ENCODE data around the gene H2AZ2. TPM values are rescaled to one million over a fixed set of nuclear protein-coding genes. Genes with fewer than 3 reads are reported as not detected.
A peak's percentile ranks its signal among the peaks of the same experiment; 100 is the strongest.
"Not testable (repeated sequence)": the region's sequence is repeated elsewhere in the genome, so short reads cannot be mapped to it uniquely, and the experiment has no call there.

Gene H2AZ2
- total and polyA plus RNA-seq, 3 experiments from 2014 or later, result 243 to 273 (median 244) TPM

GRCh38 chr7:44789990-44790389 is 57.9 kb downstream of the H2AZ2 start:
- Mint-ChIP-seq H3K9me3 (no peaks in the 10 kb centered on the region), H3K36me3 (no peaks in the 10 kb centered on the region), H3K27ac (peak overlapping the region in 1 of 8 donors; percentile 54), H3K27me3 (no peaks in the 10 kb centered on the region), H3K4me1 (no peaks in the 10 kb centered on the region), H3K4me3 (no peak overlapping the region)
- no peaks in the 10 kb centered on the region for H3K27me3 ChIP-seq (ENCODE audit: insufficient read depth, low read length, poor library complexity, severe bottlenecking)
- DNase-seq, result no peak
- no peaks in the 10 kb centered on the region for H3K4me1 ChIP-seq (ENCODE audit: insufficient read depth, low read length)
- H3K27ac ChIP-seq (ENCODE audit: low read depth, low read length), result no peak overlapping the region
- CTCF ChIA-PET, result no interaction called here
- POLR2A ChIA-PET, result no interaction called here
- no peaks in the 10 kb centered on the region for H3K36me3 ChIP-seq (ENCODE audit: insufficient read depth, low read length)
- H3K9me3 ChIP-seq (ENCODE audit: low read length), result no peaks in the 10 kb centered on the region
- no peak overlapping the region for H3K4me3 ChIP-seq (ENCODE audit: low read length)

DNA sequence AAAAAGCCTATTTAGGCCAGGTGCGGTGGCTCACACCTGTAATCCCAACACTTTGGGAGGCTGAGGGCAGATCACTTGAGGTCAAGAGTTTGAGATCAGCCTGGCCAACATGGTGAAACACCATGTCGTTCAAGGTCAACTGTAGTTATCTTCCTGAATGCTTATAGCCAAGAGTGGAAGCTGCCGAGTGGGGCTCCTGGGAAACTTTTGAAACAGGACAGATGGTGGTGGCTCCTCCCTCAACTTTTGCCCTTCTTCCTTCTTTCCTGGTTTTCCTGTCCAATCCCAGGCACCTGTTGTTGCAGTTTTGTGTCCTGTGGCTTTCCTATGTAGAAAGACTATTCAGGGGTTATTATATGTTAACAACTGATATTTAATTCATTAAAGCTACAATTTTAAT is 60.1 kb downstream of the H2AZ2 start:
- DNase-seq, result no peak
- Mint-ChIP-seq H3K36me3 (peaks cover 0 to 7% (median 3%) of the 10 kb centered on the region in 3 donors), H3K4me3 (no peak overlapping the region), H3K27me3 (peaks cover 0 to 3% of the 10 kb centered on the region in 2 donors), H3K4me1 (no peaks in the 10 kb centered on the region), H3K9me3 (peaks cover 0 to 13% (median 7%) of the 10 kb centered on the region in 5 donors), H3K27ac (no peak overlapping the region)
- no peak overlapping the region for H3K4me3 ChIP-seq (ENCODE audit: low read length)
- H3K27ac ChIP-seq (ENCODE audit: low read depth, low read length), result no peak overlapping the region
- CTCF ChIA-PET, result no interaction called here
- H3K27me3 ChIP-seq (ENCODE audit: insufficient read depth, low read length, poor library complexity, severe bottlenecking), result no peaks in the 10 kb centered on the region
- POLR2A ChIA-PET, result no interaction called here
- no peaks in the 10 kb centered on the region for H3K4me1 ChIP-seq (ENCODE audit: insufficient read depth, low read length)
- H3K9me3 ChIP-seq (ENCODE audit: low read length), result no peaks in the 10 kb centered on the region
- no peaks in the 10 kb centered on the region for H3K36me3 ChIP-seq (ENCODE audit: insufficient read depth, low read length)

DNA sequence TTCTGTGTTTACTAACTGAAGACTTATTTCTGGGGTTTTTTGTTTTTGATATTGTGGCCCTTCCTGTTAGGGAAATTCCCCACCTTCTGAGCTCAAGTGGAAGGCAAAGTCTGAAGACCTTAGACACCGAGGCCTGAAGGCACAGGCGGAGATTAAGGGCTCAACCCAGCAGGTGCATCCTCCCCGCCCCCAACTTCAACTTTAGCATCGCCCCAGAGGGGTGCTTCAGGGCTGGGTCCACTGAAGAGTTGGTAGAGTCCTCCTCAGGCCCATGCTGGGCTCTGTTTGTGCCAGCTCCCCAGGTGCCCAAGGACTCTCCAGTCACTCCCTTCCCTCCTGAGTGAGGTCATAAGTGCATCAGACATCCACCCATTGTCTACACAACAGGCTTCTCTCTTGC is 60.8 kb downstream of the H2AZ2 start:
- Histone ChIP-seq H3K27me3 (ENCODE audit: insufficient read depth, low read length, poor library complexity, severe bottlenecking) (no peaks in the 10 kb centered on the region), H3K27ac (ENCODE audit: low read depth, low read length) (no peak overlapping the region), H3K9me3 (ENCODE audit: low read length) (no peaks in the 10 kb centered on the region), H3K4me3 (ENCODE audit: low read length) (no peak overlapping the region), H3K4me1 (ENCODE audit: insufficient read depth, low read length) (no peaks in the 10 kb centered on the region), H3K36me3 (ENCODE audit: insufficient read depth, low read length) (no peaks in the 10 kb centered on the region)
- peaks cover 0 to 3% of the 10 kb centered on the region in 2 donors for H3K27me3 Mint-ChIP-seq
- POLR2A ChIA-PET, result no interaction called here
- no peak overlapping the region for H3K4me3 Mint-ChIP-seq
- H3K4me1 Mint-ChIP-seq, result no peaks in the 10 kb centered on the region
- no peak for DNase-seq
- peaks cover 0 to 14% (median 8%) of the 10 kb centered on the region in 3 donors for H3K36me3 Mint-ChIP-seq
- peaks cover 0 to 18% (median 10%) of the 10 kb centered on the region in 5 donors for H3K9me3 Mint-ChIP-seq
- CTCF ChIA-PET, result no interaction called here
- H3K27ac Mint-ChIP-seq, result no peak overlapping the region

- H3K36me3 ChIP-seq (ENCODE audit: insufficient read depth, low read length); H3K4me1 Mint-ChIP-seq; H3K9me3 ChIP-seq (ENCODE audit: low read length); POLR2A ChIA-PET; H3K27me3 ChIP-seq (ENCODE audit: insufficient read depth, low read length, poor library complexity, severe bottlenecking); DNase-seq; H3K27ac Mint-ChIP-seq; H3K27ac ChIP-seq (ENCODE audit: low read depth, low read length); CTCF ChIA-PET; H3K4me3 ChIP-seq (ENCODE audit: low read length); H3K4me1 ChIP-seq (ENCODE audit: insufficient read depth, low read length); H3K27me3 Mint-ChIP-seq; H3K4me3 Mint-ChIP-seq: not testable (repeated sequence)
- H3K36me3 Mint-ChIP-seq, result peaks cover 0 to 14% (median 8%) of the 10 kb centered on the region in 3 donors
- H3K9me3 Mint-ChIP-seq, result peaks cover 0 to 18% (median 10%) of the 10 kb centered on the region in 5 donors
Measured at GRCh38 chr7:44785218-44785617, 62.7 kb downstream of the H2AZ2 start.

DNA sequence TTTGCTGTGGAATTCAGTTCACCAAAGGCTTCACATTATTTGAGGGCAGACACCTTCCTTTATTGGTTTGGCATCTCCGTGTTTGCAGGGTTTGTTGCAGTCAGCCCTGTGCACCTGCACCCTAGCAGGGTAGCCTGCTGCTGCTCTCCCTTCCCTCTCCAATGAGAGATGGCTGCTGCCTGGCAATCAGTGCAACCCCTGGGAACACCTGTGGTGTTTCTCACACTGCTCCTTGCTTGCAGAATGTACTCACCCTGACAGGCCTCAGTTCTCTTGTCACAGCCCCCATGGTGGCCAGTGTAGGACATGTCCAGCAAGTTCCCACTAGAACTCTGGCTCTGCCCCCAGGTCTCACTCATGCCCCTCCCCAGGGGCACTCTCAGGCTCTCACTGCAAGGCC is 63.5 kb downstream of the H2AZ2 start:
- Histone ChIP-seq H3K27me3 (ENCODE audit: insufficient read depth, low read length, poor library complexity, severe bottlenecking) (no peaks in the 10 kb centered on the region), H3K4me3 (ENCODE audit: low read length) (no peak overlapping the region), H3K4me1 (ENCODE audit: insufficient read depth, low read length) (no peaks in the 10 kb centered on the region), H3K27ac (ENCODE audit: low read depth, low read length) (no peak overlapping the region), H3K36me3 (ENCODE audit: insufficient read depth, low read length) (no peaks in the 10 kb centered on the region), H3K9me3 (ENCODE audit: low read length) (no peaks in the 10 kb centered on the region)
- no peak for DNase-seq
- H3K27me3 Mint-ChIP-seq, result peaks cover 0 to 5% of the 10 kb centered on the region in 2 donors
- POLR2A ChIA-PET, result no interaction called here
- H3K36me3 Mint-ChIP-seq, result peaks cover 0 to 14% (median 8%) of the 10 kb centered on the region in 3 donors
- H3K4me1 Mint-ChIP-seq, result no peaks in the 10 kb centered on the region
- H3K27ac Mint-ChIP-seq, result no peak overlapping the region
- H3K4me3 Mint-ChIP-seq, result no peak overlapping the region
- H3K9me3 Mint-ChIP-seq, result peaks cover 0 to 18% (median 10%) of the 10 kb centered on the region in 5 donors
- CTCF ChIA-PET, result no interaction called here

DNA sequence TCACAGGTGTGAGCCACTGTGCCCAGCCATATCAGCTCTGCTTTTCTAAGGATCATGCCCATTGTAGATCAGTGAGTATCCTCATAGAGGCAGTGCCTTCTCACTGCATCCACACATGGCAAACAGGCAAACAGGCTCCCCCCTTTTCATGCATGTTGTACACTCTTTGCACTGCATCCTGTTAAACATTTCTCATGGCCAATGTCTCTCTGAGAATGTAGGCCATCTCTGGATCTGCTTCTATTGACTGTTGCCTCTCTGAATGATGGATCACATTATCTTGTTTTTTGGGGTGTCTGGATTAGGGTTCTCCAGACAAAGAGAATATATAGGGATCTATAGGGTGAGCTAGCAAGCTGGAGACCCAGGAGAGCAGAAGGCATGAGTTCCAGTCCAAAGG is 64.5 kb downstream of the H2AZ2 start:
- H3K36me3 Mint-ChIP-seq, result peaks cover 0 to 14% (median 8%) of the 10 kb centered on the region in 3 donors
- DNase-seq, result no peak
- H3K27ac Mint-ChIP-seq, result no peak overlapping the region
- H3K27me3 Mint-ChIP-seq, result peaks cover 0 to 5% of the 10 kb centered on the region in 2 donors
- CTCF ChIA-PET, result interaction anchor here (0.7 to 0.9 kb wide), 2 partner anchors 10 to 15 kb away, joined by 3 read pairs; no protein-coding TSS in a partner anchor
- peaks cover 0 to 18% (median 10%) of the 10 kb centered on the region in 5 donors for H3K9me3 Mint-ChIP-seq
- Histone ChIP-seq H3K27ac (ENCODE audit: low read depth, low read length) (no peak overlapping the region), H3K9me3 (ENCODE audit: low read length) (no peaks in the 10 kb centered on the region), H3K4me1 (ENCODE audit: insufficient read depth, low read length) (no peaks in the 10 kb centered on the region), H3K4me3 (ENCODE audit: low read length) (no peak overlapping the region), H3K27me3 (ENCODE audit: insufficient read depth, low read length, poor library complexity, severe bottlenecking) (no peaks in the 10 kb centered on the region), H3K36me3 (ENCODE audit: insufficient read depth, low read length) (no peaks in the 10 kb centered on the region)
- no peaks in the 10 kb centered on the region for H3K4me1 Mint-ChIP-seq
- POLR2A ChIA-PET, result interaction anchor here (1.0 kb wide), 1 partner anchor 14 kb away, joined by 3 read pairs; no protein-coding TSS in a partner anchor
- H3K4me3 Mint-ChIP-seq, result no peak overlapping the region

DNA sequence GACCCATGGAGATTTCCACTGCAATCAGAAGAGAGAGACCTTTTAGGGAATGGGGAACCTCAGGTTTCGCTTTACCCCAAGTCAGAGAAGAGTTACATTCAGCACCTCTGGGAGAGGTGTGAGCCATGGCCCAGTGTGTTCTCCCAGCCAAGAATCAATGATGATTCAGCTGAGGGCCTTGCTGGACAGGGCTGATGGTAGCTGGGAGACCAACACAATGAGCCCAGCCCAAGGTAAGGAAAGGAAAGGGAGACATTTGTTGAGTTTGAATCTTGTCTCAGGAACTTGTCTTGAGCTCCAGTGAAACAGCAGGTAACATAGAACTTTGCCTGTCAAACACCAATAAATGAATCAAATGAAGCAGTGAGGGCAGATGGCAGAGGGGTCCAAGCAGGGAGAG is 65.4 kb downstream of the H2AZ2 start:
- peak overlapping the region in 1 of 8 donors; percentile 71 for H3K27ac Mint-ChIP-seq
- no peaks in the 10 kb centered on the region for H3K9me3 ChIP-seq (ENCODE audit: low read length)
- H3K36me3 ChIP-seq (ENCODE audit: insufficient read depth, low read length), result no peaks in the 10 kb centered on the region
- no peaks in the 10 kb centered on the region for H3K4me1 ChIP-seq (ENCODE audit: insufficient read depth, low read length)
- ChIA-PET CTCF (no interaction called here), POLR2A (interaction anchor here (1.0 kb wide), 1 partner anchor 15 kb away, joined by 3 read pairs; no protein-coding TSS in a partner anchor)
- H3K4me1 Mint-ChIP-seq, result no peaks in the 10 kb centered on the region
- H3K36me3 Mint-ChIP-seq, result peaks cover 0 to 14% (median 8%) of the 10 kb centered on the region in 3 donors
- no peaks in the 10 kb centered on the region for H3K27me3 ChIP-seq (ENCODE audit: insufficient read depth, low read length, poor library complexity, severe bottlenecking)
- H3K9me3 Mint-ChIP-seq, result peaks cover 0 to 18% (median 10%) of the 10 kb centered on the region in 5 donors
- H3K4me3 Mint-ChIP-seq, result no peak overlapping the region
- H3K27me3 Mint-ChIP-seq, result peaks cover 0 to 5% of the 10 kb centered on the region in 2 donors
- H3K27ac ChIP-seq (ENCODE audit: low read depth, low read length), result no peak overlapping the region
- no peak overlapping the region for H3K4me3 ChIP-seq (ENCODE audit: low read length)
- no peak for DNase-seq

Measured in CD8-positive, alpha-beta memory T cell (primary cell).